Measurements from ENCODE around the gene CCDC148. TPM values are rescaled to one million over a fixed set of nuclear protein-coding genes. Genes with fewer than 3 reads are reported as not detected.

CCDC148 gene
- total RNA-seq, 1 donor from 2014 or later = 9.3 TPM

DNA sequence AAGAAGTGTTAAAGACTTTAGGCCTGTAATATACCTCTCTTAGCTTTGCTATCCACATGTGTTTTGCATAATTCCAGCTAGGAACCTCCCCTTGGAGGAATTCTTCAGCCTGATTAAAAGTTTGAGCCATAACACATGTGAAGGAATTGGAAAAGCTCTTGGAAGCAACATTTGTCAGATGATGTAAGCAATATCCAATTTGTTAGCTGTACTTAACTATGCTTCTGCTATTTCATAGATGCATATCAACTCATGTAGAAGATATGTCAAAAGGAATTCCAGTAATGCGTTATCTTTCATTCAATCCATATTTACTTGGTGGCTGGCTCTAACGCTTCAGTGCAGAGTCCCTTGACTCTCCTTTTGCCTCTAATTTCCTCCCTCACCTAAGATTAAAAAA lies 46.4 kb upstream of the CCDC148 start:
- no peak for DNase-seq (ENCODE audit: low spot score)
- no peaks in the 10 kb centered on the region for H3K9me3 ChIP-seq (ENCODE audit: low read depth)
- Mint-ChIP-seq H3K36me3 (peaks cover 9% of the 10 kb centered on the region), H3K27ac (no peak overlapping the region), H3K9me3 (no peaks in the 10 kb centered on the region), H3K4me1 (peaks cover 5% of the 10 kb centered on the region), H3K4me3 (no peak overlapping the region), H3K27me3 (ENCODE audit: insufficient read depth, low read depth) (no peaks in the 10 kb centered on the region)
- H3F3A ChIP-seq (ENCODE audit: low read depth) = no peaks in the 10 kb centered on the region
- no peak overlapping the region for H3K9ac ChIP-seq
- TF ChIP-seq EZH2 (IDR thresholded peaks at IDR 0.05) = no peak
- TF ChIP-seq, protein P1, sequence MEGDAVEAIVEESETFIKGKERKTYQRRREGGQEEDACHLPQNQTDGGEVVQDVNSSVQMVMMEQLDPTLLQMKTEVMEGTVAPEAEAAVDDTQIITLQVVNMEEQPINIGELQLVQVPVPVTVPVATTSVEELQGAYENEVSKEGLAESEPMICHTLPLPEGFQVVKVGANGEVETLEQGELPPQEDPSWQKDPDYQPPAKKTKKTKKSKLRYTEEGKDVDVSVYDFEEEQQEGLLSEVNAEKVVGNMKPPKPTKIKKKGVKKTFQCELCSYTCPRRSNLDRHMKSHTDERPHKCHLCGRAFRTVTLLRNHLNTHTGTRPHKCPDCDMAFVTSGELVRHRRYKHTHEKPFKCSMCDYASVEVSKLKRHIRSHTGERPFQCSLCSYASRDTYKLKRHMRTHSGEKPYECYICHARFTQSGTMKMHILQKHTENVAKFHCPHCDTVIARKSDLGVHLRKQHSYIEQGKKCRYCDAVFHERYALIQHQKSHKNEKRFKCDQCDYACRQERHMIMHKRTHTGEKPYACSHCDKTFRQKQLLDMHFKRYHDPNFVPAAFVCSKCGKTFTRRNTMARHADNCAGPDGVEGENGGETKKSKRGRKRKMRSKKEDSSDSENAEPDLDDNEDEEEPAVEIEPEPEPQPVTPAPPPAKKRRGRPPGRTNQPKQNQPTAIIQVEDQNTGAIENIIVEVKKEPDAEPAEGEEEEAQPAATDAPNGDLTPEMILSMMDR (IDR thresholded peaks at IDR 0.05) = no peak
- no peak for TF ChIP-seq EZH2phosphoT487 (IDR thresholded peaks at IDR 0.05)
- no peaks in the 10 kb centered on the region for H3K27me3 ChIP-seq
- H3K36me3 ChIP-seq = no peaks in the 10 kb centered on the region
- no peak overlapping the region for H3K4me3 ChIP-seq
- peaks cover 46% of the 10 kb centered on the region for H4K20me1 ChIP-seq (ENCODE audit: low read depth)
- peaks cover 99% of the 10 kb centered on the region for H3K79me2 ChIP-seq (ENCODE audit: low read depth)
- peaks cover 7% of the 10 kb centered on the region for H3K4me1 ChIP-seq
- no peak overlapping the region for H2AFZ ChIP-seq (replicated peaks)
- H3K4me2 ChIP-seq = no peak overlapping the region
- no peak overlapping the region for H3K27ac ChIP-seq

DNA sequence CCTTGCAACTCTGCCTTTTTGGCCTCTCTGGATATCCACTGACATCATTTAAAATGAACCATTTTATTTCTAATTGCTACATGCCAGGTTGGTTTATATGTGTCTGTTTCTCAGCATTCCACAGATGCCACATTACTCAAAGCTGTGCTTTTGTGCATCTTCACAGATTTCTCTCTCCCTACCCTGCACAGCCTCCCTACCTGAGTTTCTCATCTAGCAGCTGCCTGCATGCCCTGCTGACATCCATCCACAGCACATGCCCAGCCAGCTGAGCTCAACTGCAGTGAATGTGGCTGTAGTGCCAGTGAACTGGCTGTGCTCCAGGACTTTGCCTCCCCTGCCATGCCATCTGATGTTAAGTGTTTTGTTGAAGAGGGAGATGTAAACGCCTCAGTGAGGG lies 44.7 kb upstream of the CCDC148 start:
- H3K4me2 ChIP-seq = no peak overlapping the region
- peaks cover 58% of the 10 kb centered on the region for H4K20me1 ChIP-seq (ENCODE audit: low read depth)
- no peaks in the 10 kb centered on the region for H3K27me3 ChIP-seq
- Mint-ChIP-seq H3K4me3 (no peak overlapping the region), H3K9me3 (no peaks in the 10 kb centered on the region), H3K27ac (no peak overlapping the region), H3K27me3 (ENCODE audit: insufficient read depth, low read depth) (no peaks in the 10 kb centered on the region), H3K4me1 (peaks cover 11% of the 10 kb centered on the region), H3K36me3 (no peaks in the 10 kb centered on the region)
- H3K36me3 ChIP-seq = no peaks in the 10 kb centered on the region
- H3K27ac ChIP-seq = no peak overlapping the region
- H3K4me1 ChIP-seq = peaks cover 10% of the 10 kb centered on the region
- no peak for TF ChIP-seq EZH2 (IDR thresholded peaks at IDR 0.05)
- TF ChIP-seq, protein P1 (IDR thresholded peaks at IDR 0.05) = no peak
- no peak for TF ChIP-seq EZH2phosphoT487 (IDR thresholded peaks at IDR 0.05)
- no peaks in the 10 kb centered on the region for H3F3A ChIP-seq (ENCODE audit: low read depth)
- no peaks in the 10 kb centered on the region for H3K9me3 ChIP-seq (ENCODE audit: low read depth)
- DNase-seq (ENCODE audit: low spot score) = no peak
- no peak overlapping the region for H3K9ac ChIP-seq
- no peak overlapping the region for H2AFZ ChIP-seq (replicated peaks)
- H3K4me3 ChIP-seq = no peak overlapping the region
- peaks cover 100% of the 10 kb centered on the region for H3K79me2 ChIP-seq (ENCODE audit: low read depth)

DNA sequence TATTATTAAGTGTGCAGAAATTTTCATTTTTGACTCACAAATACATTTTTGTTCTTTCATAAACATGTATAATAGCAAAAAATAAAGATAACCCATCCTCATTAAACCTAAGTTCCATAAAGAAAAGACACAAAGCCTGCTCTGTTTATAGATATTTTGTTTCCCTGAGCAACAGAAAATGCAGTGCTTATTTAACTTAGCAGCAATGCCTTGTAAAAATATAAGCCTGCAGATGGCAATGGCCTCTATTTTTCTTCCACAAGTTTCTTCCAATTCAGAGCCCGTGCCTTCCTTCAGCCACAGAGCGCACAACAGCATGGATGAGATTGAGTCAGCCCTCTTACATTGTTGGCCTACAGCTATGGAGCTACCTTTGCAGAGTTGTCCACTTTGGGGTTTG lies 43.8 kb upstream of the CCDC148 start:
- DNase-seq (ENCODE audit: low spot score) = no peak
- no peak overlapping the region for H3K4me3 Mint-ChIP-seq
- peak overlapping the region; percentile 73 for H3K27ac Mint-ChIP-seq
- H2AFZ ChIP-seq (replicated peaks) = no peak overlapping the region
- H3F3A ChIP-seq (ENCODE audit: low read depth) = no peaks in the 10 kb centered on the region
- H4K20me1 ChIP-seq (ENCODE audit: low read depth) = peaks cover 56% of the 10 kb centered on the region
- H3K4me1 Mint-ChIP-seq = peaks cover 9% of the 10 kb centered on the region
- no peak overlapping the region for H3K4me3 ChIP-seq
- H3K27me3 Mint-ChIP-seq (ENCODE audit: insufficient read depth, low read depth) = no peaks in the 10 kb centered on the region
- no peaks in the 10 kb centered on the region for H3K9me3 Mint-ChIP-seq
- TF ChIP-seq EZH2 (IDR thresholded peaks at IDR 0.05) (no peak), EZH2phosphoT487 (IDR thresholded peaks at IDR 0.05) (no peak)
- TF ChIP-seq, protein P1 (IDR thresholded peaks at IDR 0.05) = no peak
- no peak overlapping the region for H3K27ac ChIP-seq
- H3K27me3 ChIP-seq = no peaks in the 10 kb centered on the region
- no peaks in the 10 kb centered on the region for H3K9me3 ChIP-seq (ENCODE audit: low read depth)
- H3K36me3 ChIP-seq = no peaks in the 10 kb centered on the region
- H3K4me1 ChIP-seq = peaks cover 12% of the 10 kb centered on the region
- H3K9ac ChIP-seq = no peak overlapping the region
- H3K79me2 ChIP-seq (ENCODE audit: low read depth) = peaks cover 100% of the 10 kb centered on the region
- H3K36me3 Mint-ChIP-seq = no peaks in the 10 kb centered on the region
- H3K4me2 ChIP-seq = no peak overlapping the region

Data from neural progenitor cell (in vitro differentiated cells).